Effector CD8-positive, alpha-beta T cell (primary cell): ENCODE results near the gene WFS1.

ENCODE experiments used
- DNase-seq: peaks from one replicate; lab custom pipeline; 2025; lab: John Stamatoyannopoulos, UW

Gene WFS1

GRCh38 chr4:6339818-6340445 lies 70.3 kb downstream of the WFS1 start:
- DNase-seq = no peak

- DNase-seq = no peak
Measured at GRCh38 chr4:6340446-6341015, 70.9 kb downstream of the WFS1 start.

GRCh38 chr4:6341696-6342095 lies 72.0 kb downstream of the WFS1 start:
- no peak for DNase-seq

- DNase-seq = no peak
Measured at GRCh38 chr4:6342530-6343293, 73.1 kb downstream of the WFS1 start.

- no peak for DNase-seq
Measured at GRCh38 chr4:6343939-6344408, 74.3 kb downstream of the WFS1 start.

GRCh38 chr4:6345096-6345830 lies 75.6 kb downstream of the WFS1 start:
- no peak for DNase-seq

GRCh38 chr4:6345866-6346265 lies 76.2 kb downstream of the WFS1 start:
- DNase-seq = no peak

- DNase-seq = no peak
Measured at GRCh38 chr4:6346373-6347110, 76.9 kb downstream of the WFS1 start.

- no peak for DNase-seq
Measured at GRCh38 chr4:6347511-6348045, 77.9 kb downstream of the WFS1 start.

GRCh38 chr4:6348408-6348807 lies 78.8 kb downstream of the WFS1 start:
- no peak for DNase-seq

- DNase-seq = no peak
Measured at GRCh38 chr4:6349896-6350603, 80.4 kb downstream of the WFS1 start.

GRCh38 chr4:6350646-6351045 lies 81.0 kb downstream of the WFS1 start:
- no peak for DNase-seq

GRCh38 chr4:6351246-6352000 lies 81.8 kb downstream of the WFS1 start:
- DNase-seq = no peak

GRCh38 chr4:6352031-6352692 lies 82.5 kb downstream of the WFS1 start:
- DNase-seq = no peak
